Loucy (cell line): ENCODE results near the gene SLC6A20.

Experiments
- H2AFZ ChIP-seq: fragments of 200-600 bp; sonication (generic); 2 replicates; pipeline ENCODE4 v1.6.0; 2016; ENCODE audit warnings: antibody characterized with exemption, mild to moderate bottlenecking, low read length, moderate library complexity
- H3F3A ChIP-seq: fragments of 200-600 bp; 2 replicates; pipeline ENCODE4 v1.6.0; 2016; ENCODE audit warnings: antibody characterized with exemption, low read depth, mild to moderate bottlenecking
- H3K27me3 ChIP-seq: fragments of 200-600 bp; sonication (generic); 2 replicates; pipeline ENCODE4 v1.6.1; 2014; ENCODE audit warnings: low read length, mild to moderate bottlenecking; ENCODE audit not compliant: insufficient read depth, poor library complexity, severe bottlenecking
- H3K36me3 ChIP-seq: fragments of 200-600 bp; sonication (generic); 2 replicates; pipeline ENCODE4 v1.6.1; 2016; ENCODE audit warnings: low read length; ENCODE audit not compliant: insufficient read depth
- H3K4me1 ChIP-seq: fragments of 200-600 bp; sonication (generic); 2 replicates; pipeline ENCODE4 v1.5.1; 2014; ENCODE audit warnings: low read length, mild to moderate bottlenecking; ENCODE audit not compliant: insufficient read depth, poor library complexity, severe bottlenecking
- H3K4me2 ChIP-seq: fragments of 200-600 bp; sonication (generic); 2 replicates; pipeline ENCODE4 v1.6.0; 2014; ENCODE audit warnings: antibody characterized with exemption, low read length, low read depth, mild to moderate bottlenecking; ENCODE audit not compliant: poor library complexity, severe bottlenecking
- H3K4me3 ChIP-seq: fragments of 200-600 bp; sonication (generic); 2 replicates; pipeline ENCODE4 v1.5.1; 2014; ENCODE audit warnings: low read length, mild to moderate bottlenecking, mixed read lengths; ENCODE audit not compliant: poor library complexity, severe bottlenecking
- H3K79me2 ChIP-seq: fragments of 200-600 bp; sonication (generic); 2 replicates; pipeline ENCODE4 v1.6.1; 2014; ENCODE audit warnings: low read length; ENCODE audit not compliant: insufficient read depth
- H3K9ac ChIP-seq: fragments of 200-600 bp; sonication (generic); 2 replicates; pipeline ENCODE4 v1.6.0; 2014; ENCODE audit warnings: mild to moderate bottlenecking, low read depth, low read length, moderate library complexity; ENCODE audit not compliant: poor library complexity, severe bottlenecking
- H3K9me2 ChIP-seq: fragments of 200-600 bp; sonication (generic); replicated peaks from 2 replicates; pipeline ENCODE4 v1.6.1; 2016; ENCODE audit warnings: low read depth, low read length, mixed read lengths
- H3K9me3 ChIP-seq: fragments of 200-600 bp; sonication (generic); 2 replicates; pipeline ENCODE4 v1.6.1; 2014; ENCODE audit warnings: mild to moderate bottlenecking, antibody characterized with exemption, low read length, low read depth; ENCODE audit not compliant: insufficient read depth
- H4K20me1 ChIP-seq: fragments of 200-600 bp; sonication (generic); 2 replicates; pipeline ENCODE4 v1.6.0; 2014; ENCODE audit warnings: antibody characterized with exemption, low read length, mild to moderate bottlenecking; ENCODE audit not compliant: insufficient read depth, poor library complexity, severe bottlenecking
- CTCF ChIP-seq: fragments of 200-600 bp; sonication (generic); conservative IDR thresholded peaks from 2 replicates; pipeline ENCODE4 v1.5.1; 2014; ENCODE audit warnings: mild to moderate bottlenecking, antibody characterized with exemption, low read length
- EZH2phosphoT487 ChIP-seq: fragments of 200-600 bp; IDR thresholded peaks from 2 replicates; pipeline ENCODE4 v1.6.1; 2018; ENCODE audit warnings: antibody characterized with exemption, mild to moderate bottlenecking, moderate library complexity, borderline replicate concordance

The SLC6A20 gene

GRCh38 chr3:45832699-45833098, 36.4 kb upstream of the SLC6A20 start:
- Histone ChIP-seq H3K27me3 (no peaks in the 10 kb centered on the region), H3K9ac (no peak overlapping the region), H2AFZ (no peak overlapping the region), H3K36me3 (no peaks in the 10 kb centered on the region), H3K9me3 (no peaks in the 10 kb centered on the region), H3K79me2 (no peaks in the 10 kb centered on the region), H3F3A (no peaks in the 10 kb centered on the region), H3K4me1 (no peaks in the 10 kb centered on the region), H4K20me1 (no peaks in the 10 kb centered on the region), H3K4me2 (no peak overlapping the region), H3K4me3 (no peak overlapping the region), H3K9me2 (no peaks in the 10 kb centered on the region)
- TF ChIP-seq CTCF: peak; percentile 59
- TF ChIP-seq EZH2phosphoT487: no peak

GRCh38 chr3:45830121-45830520, 33.8 kb upstream of the SLC6A20 start:
- Histone ChIP-seq H3K9ac (no peak overlapping the region), H3K79me2 (no peaks in the 10 kb centered on the region), H3F3A (no peaks in the 10 kb centered on the region), H3K4me1 (peaks cover 7% of the 10 kb centered on the region), H4K20me1 (no peaks in the 10 kb centered on the region), H3K36me3 (no peaks in the 10 kb centered on the region), H3K9me3 (no peaks in the 10 kb centered on the region), H2AFZ (no peak overlapping the region), H3K27me3 (peaks cover 5% of the 10 kb centered on the region), H3K4me3 (no peak overlapping the region), H3K9me2 (no peaks in the 10 kb centered on the region), H3K4me2 (no peak overlapping the region)
- TF ChIP-seq CTCF: no peak
- no peak for TF ChIP-seq EZH2phosphoT487

- peaks cover 7% of the 10 kb centered on the region for H3K4me1 ChIP-seq
- no peak overlapping the region for H3K4me3 ChIP-seq
- no peak overlapping the region for H3K4me2 ChIP-seq
- no peaks in the 10 kb centered on the region for H3K9me2 ChIP-seq
- no peak overlapping the region for H3K9ac ChIP-seq
- H4K20me1 ChIP-seq: no peaks in the 10 kb centered on the region
- no peak overlapping the region for H2AFZ ChIP-seq
- H3F3A ChIP-seq: no peaks in the 10 kb centered on the region
- TF ChIP-seq CTCF (no peak), EZH2phosphoT487 (no peak)
- H3K27me3 ChIP-seq: peaks cover 10% of the 10 kb centered on the region
- H3K9me3 ChIP-seq: no peaks in the 10 kb centered on the region
- no peaks in the 10 kb centered on the region for H3K79me2 ChIP-seq
- no peaks in the 10 kb centered on the region for H3K36me3 ChIP-seq
Measured at GRCh38 chr3:45826908-45827307, 30.6 kb upstream of the SLC6A20 start.
